AG10803 (cell line): Measurements from ENCODE around the gene CDK15.
"Not testable (repeated sequence)": the region's sequence is repeated elsewhere in the genome, so short reads cannot be mapped to it uniquely, and the experiment has no call there.

Experiments
- DNase-seq: peaks from one replicate; pipeline ENCODE4 v3.0.0; 2010; ENCODE audit warnings: low read depth
- H3K4me3 ChIP-seq: 2 replicates; pipeline ENCODE4 v1.5.1; 2011; ENCODE audit warnings: mild to moderate bottlenecking, low read length, control low read depth
- CTCF ChIP-seq: conservative IDR thresholded peaks from 2 replicates; pipeline ENCODE4 v1.5.1; 2011; ENCODE audit warnings: mild to moderate bottlenecking, low read length, control low read depth, inconsistent platforms

The CDK15 gene

DNA sequence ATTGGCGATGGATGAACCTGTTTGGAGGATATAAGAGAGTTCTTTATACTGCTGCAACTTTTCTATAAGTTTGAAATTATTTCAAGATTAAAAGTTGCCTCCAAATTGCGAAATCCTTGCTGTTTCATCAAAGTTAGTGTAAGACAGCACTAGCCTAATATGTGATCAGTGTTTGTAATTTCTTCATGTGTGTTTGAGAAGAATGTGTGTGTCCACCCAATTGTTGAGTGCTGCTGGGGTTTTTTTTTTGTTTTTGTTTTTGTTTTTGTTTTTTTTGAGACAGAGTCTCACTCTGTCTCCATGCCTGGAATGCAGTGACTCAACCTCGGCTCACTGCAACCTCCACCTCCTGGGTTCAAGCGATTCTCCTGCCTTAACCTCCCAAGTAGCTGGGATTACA lies 33.4 kb downstream of the CDK15 start:
- no peak for TF ChIP-seq CTCF
- no peak for DNase-seq
- H3K4me3 ChIP-seq, result no peak overlapping the region

DNA sequence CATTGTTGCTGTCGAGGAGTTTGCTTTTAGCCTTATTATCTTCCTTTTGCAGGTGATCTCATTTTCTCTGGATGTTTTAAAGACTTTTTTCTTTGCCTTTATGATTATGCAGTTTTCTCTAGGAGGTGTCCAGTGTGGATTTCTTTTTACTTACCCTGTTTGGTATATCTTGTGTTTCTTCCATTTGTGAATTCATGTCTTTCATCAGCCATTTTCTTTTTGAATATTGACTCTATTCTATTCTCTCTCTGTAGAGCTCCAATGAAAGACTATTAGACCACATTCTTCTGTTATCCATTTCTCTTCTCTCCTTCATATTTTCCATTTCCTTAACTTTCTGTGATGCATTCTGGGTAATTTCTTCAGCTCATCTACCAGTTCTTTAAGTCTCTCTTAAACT lies 34.4 kb downstream of the CDK15 start:
- no peak overlapping the region for H3K4me3 ChIP-seq
- no peak for TF ChIP-seq CTCF
- no peak for DNase-seq

DNA sequence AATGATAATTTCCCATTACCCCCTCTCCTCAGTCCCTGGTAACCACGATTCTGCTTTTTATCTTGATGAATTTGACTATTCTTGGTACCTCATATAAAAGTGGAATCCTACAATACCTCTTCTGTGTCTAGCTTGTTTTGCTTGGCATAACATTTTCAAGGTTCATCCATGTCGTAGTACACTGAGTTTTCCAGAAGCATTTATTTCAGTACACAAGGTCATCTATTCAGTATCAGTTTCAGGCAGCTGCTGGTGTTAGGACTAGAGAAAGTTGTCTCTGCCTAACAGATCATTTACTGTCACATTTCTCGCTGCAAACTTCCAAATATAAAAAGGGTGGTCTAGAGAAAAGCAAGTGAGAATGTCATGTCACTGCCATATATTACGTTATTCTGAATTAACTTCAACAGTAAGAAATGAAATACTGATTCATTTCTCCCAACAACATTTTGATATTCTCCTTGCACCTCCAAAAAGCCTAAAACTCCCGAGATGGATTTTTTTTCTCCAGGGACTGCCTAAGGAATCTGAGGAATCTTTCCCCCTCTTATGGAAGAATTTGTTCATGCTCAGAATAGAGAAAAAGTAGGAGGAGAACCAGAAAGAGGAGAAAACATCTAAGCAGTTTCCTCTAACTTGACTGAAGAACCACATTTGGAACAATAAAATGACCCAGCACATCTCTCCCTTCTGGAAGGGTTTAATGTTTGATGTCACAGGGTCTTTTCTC lies 36.0 kb downstream of the CDK15 start:
- no peak for TF ChIP-seq CTCF
- no peak for DNase-seq
- no peak overlapping the region for H3K4me3 ChIP-seq

DNA sequence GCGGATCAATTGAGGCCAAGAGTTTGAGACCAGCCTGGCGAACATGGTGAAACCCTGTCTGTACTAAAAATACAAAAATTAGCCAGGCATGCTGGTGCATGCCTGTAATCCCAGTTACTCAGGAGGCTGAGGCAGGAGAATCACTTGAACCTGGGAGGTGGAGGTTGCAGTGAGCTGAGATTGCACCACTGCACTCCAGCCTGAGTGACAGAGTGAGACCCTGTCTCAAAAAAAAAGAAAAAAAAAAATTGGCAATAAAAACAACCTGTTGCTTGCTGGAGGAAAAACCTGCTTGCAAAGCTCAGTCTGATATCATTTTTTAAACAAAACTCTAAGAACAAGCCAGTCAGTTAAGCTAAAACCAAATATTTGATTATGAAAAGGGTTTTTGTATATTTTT lies 38.6 kb downstream of the CDK15 start:
- DNase-seq, H3K4me3 ChIP-seq: not testable (repeated sequence)

DNA sequence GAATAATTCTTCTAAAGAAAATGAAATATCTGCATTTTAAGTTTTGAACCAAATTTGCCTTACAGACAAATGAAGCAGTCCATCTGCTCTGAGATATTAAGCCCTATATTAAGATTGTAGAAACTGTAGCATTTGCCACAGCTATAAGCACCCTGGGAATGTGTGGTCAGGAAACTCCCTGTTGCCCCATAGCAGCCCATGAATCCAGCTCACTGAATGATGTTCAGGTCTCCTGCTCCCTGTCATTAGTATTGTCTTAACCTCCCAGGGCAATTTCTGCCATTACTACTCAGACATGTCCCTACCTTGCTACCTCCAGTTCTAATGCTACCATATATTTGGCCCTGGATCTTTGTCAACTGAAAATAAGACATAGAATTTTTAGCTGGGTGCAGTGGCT lies 41.1 kb downstream of the CDK15 start:
- DNase-seq, result peak; percentile 41
- no peak for TF ChIP-seq CTCF

GRCh38 chr2:201852462-201852861 lies 46.1 kb downstream of the CDK15 start:
- no peak for TF ChIP-seq CTCF
- no peak for DNase-seq
- no peak overlapping the region for H3K4me3 ChIP-seq

More for the DNA sequence above, 41.1 kb downstream of the CDK15 start:
- no peak overlapping the region for H3K4me3 ChIP-seq

DNA sequence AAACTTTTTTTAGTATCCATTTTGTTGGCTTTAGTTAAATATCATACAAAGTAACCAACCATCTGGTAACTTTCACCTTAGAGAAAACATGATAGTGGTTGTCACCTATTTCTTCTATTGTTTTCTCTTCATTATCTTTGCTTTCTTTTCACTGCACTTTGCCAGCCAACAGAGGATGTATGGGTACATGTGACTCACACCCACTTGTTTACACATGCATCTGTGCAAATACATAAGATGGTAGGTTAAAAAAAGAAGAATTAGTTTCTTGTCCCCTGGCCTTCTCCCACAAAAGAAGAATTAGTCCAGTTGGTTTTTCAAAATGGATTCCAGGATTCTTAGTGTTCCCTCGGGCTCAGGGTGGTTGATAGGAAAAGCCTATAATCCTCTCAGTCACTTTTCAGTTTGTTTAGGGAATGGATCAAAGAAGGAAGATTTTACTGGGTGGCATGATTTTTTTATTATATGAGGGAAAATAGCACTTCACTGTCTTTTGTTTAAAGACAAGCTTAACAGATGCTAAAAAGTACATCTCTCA lies 46.6 kb downstream of the CDK15 start:
- no peak for TF ChIP-seq CTCF
- H3K4me3 ChIP-seq, result no peak overlapping the region
- no peak for DNase-seq
